Panc1 (cell line): Measurements from ENCODE around the gene MITF. TPM values are rescaled to one million over a fixed set of nuclear protein-coding genes. Genes with fewer than 3 reads are reported as not detected.

Experiments
- ATAC-seq: fragments of 200-7000 bp; cut with Tn5 transposase; 2 replicates; pipeline ENCODE4 v1.9.1; 2020; ENCODE audit warnings: mild to moderate bottlenecking, moderate library complexity
- BruUV-seq: library from RNA; stranded (reverse); fragments of 400-500 nt; replicated peaks from 2 replicates; lab custom pipeline; 2021; lab: Mats Ljungman, UMichigan
- CTCF ChIA-PET: fragments of 300-600 bp; sonication (Branson Sonifier 250); formaldehyde crosslinking; loops from one replicate; lab custom pipeline; 2022; ENCODE audit warnings: antibody characterized with exemption; lab: Charles Lee
- POLR2A ChIA-PET: fragments of 300-600 bp; sonication (Branson Sonifier 250); formaldehyde crosslinking; loops from one replicate; lab custom pipeline; 2022; ENCODE audit warnings: antibody characterized with exemption; lab: Charles Lee
- DNase-seq: peaks from one replicate; pipeline ENCODE4 v3.0.0-alpha.2; 2010; ENCODE audit warnings: low read depth, low spot score
- H3K27ac ChIP-seq: 2 replicates; pipeline ENCODE4 v1.5.1; 2011; ENCODE audit warnings: mild to moderate bottlenecking, low read length, inconsistent platforms
- H3K27me3 ChIP-seq: fragments of 200-500 bp; sonication (Bioruptor generic); 2 replicates; pipeline ENCODE4 v1.6.0; 2014; ENCODE audit warnings: low read length, inconsistent platforms; ENCODE audit not compliant: control insufficient read depth, insufficient read depth
- H3K36me3 ChIP-seq: fragments of 200-500 bp; sonication (Bioruptor generic); 2 replicates; pipeline ENCODE4 v1.5.1; 2014; ENCODE audit warnings: inconsistent platforms, mild to moderate bottlenecking, low read length, moderate library complexity; ENCODE audit not compliant: control insufficient read depth, insufficient read depth
- H3K4me1 ChIP-seq: 2 replicates; pipeline ENCODE4 v1.5.1; 2011; ENCODE audit warnings: inconsistent platforms, mild to moderate bottlenecking, low read length, moderate library complexity; ENCODE audit not compliant: control insufficient read depth, insufficient read depth
- H3K4me3 ChIP-seq, 2 experiments: 2 replicates each; pipeline ENCODE4 v1.5.1; 2011 to 2012; ENCODE audit warnings: low read depth in 2 of 2, low read length in 2 of 2, mild to moderate bottlenecking in 2 of 2, inconsistent platforms in 1 of 2, moderate library complexity in 1 of 2
- H3K9me3 ChIP-seq: fragments of 200-500 bp; sonication (Bioruptor generic); 2 replicates; pipeline ENCODE4 v1.5.1; 2014; ENCODE audit warnings: low read depth, mild to moderate bottlenecking, inconsistent platforms, low read length, moderate library complexity; ENCODE audit not compliant: control insufficient read depth, insufficient read depth
- POLR2AphosphoS5 ChIP-seq: IDR thresholded peaks from 2 replicates; pipeline ENCODE4 v1.6.1; 2012; ENCODE audit warnings: mild to moderate bottlenecking, low read depth, low read length, moderate library complexity
- SIN3A ChIP-seq: IDR thresholded peaks from 2 replicates; pipeline ENCODE4 v1.6.1; 2012; ENCODE audit warnings: low read depth, mild to moderate bottlenecking, low read length, moderate library complexity, borderline replicate concordance; ENCODE audit not compliant: insufficient read depth
- TCF7L2 ChIP-seq: IDR thresholded peaks from 2 replicates; pipeline ENCODE4 v1.6.1; 2011; ENCODE audit warnings: mild to moderate bottlenecking, low read depth, low read length, inconsistent platforms
- in situ Hi-C: cut with HindIII; loops from 2 replicates; pipeline ENCODE4 v1.10.0; 2016; ENCODE audit warnings: low sequenced_read_pairs, low pct_unique_long_range_greater_than_20kb
- intact Hi-C: fragments of 100-400 bp; cut with micrococcal nuclease; formaldehyde crosslinking; loops from one replicate; pipeline ENCODE4 v1.10.0; 2022; ENCODE audit not compliant: unreplicated experiment
- total RNA-seq: library from RNA; stranded (reverse); gene quantifications from one replicate; pipeline ENCODE4 v1.2.1, GENCODE V29; 2021; ENCODE audit not compliant: unreplicated experiment
- TF ChIP-seq, protein P1 (sequence below): fragments of 450-650 bp; IDR thresholded peaks from 2 replicates; pipeline ENCODE4 v1.5.1; 2017; ENCODE audit warnings: mild to moderate bottlenecking
- TF ChIP-seq, protein P2 (sequence below), 2 experiments: IDR thresholded peaks; 2 replicates each; pipeline ENCODE4 v1.6.1; 2011 to 2012; ENCODE audit warnings: low read depth in 2 of 2, control low read depth in 1 of 2, low read length in 1 of 2, mild to moderate bottlenecking in 1 of 2, moderate library complexity in 1 of 2; ENCODE audit not compliant: insufficient read depth in 1 of 2

MITF gene
- total RNA-seq, 1 experiment from 2014 or later: 10.8 TPM

DNA sequence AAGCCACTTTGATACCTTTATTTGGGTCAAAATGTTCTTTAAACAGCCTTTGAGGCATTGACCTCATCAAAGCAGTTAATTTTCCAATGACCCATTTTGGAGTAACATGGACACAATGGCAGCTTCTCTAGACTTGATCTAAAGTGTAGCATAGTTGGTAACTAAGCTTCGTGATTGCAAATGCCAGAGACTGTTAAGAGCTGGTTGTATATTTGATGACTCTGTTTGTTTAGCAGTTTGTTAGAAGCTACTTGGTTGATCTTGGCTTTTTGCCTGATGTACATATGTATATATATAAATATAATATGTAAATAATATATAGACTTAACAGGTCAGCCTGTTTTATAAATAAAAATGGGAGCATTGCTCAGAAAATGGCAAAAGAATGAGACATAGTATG lies 68.4 kb downstream of the MITF start:
- Histone ChIP-seq H3K4me1 (0 out of 2 replicates have a peak, but pooled peaks cover 2% of the 10 kb centered on the region), H3K27me3 (no peaks in the 10 kb centered on the region), H3K4me3 (no peak overlapping the region), H3K27ac (no peak overlapping the region), H3K9me3 (no peaks in the 10 kb centered on the region), H3K36me3 (no peaks in the 10 kb centered on the region)
- ATAC-seq: peak; percentile 68; the same call in 1 of the 2 replicates
- no peak for TF ChIP-seq SIN3A
- no peak for TF ChIP-seq POLR2AphosphoS5
- ChIA-PET CTCF (no interaction called here), POLR2A (no interaction called here)
- BruUV-seq: no TSS peak
- in situ Hi-C loops: no loop called here
- intact Hi-C loops: no loop called here
- DNase-seq: no peak

GRCh38 chr3:69809076-69809835 lies 70.0 kb downstream of the MITF start:
- CTCF ChIA-PET: no interaction called here
- H3K4me1 ChIP-seq: 0 out of 2 replicates have a peak, but pooled peaks cover 2% of the 10 kb centered on the region
- POLR2A ChIA-PET: no interaction called here
- ATAC-seq (no peak), DNase-seq (no peak)
- no TSS peak for BruUV-seq
- in situ Hi-C loops (no loop called here), intact Hi-C loops (no loop called here)
- H3K27ac ChIP-seq: no peak overlapping the region
- no peaks in the 10 kb centered on the region for H3K9me3 ChIP-seq
- no peak overlapping the region for H3K4me3 ChIP-seq
- TF ChIP-seq SIN3A: no peak
- H3K27me3 ChIP-seq: no peaks in the 10 kb centered on the region
- no peaks in the 10 kb centered on the region for H3K36me3 ChIP-seq

GRCh38 chr3:69811452-69812401 lies 72.5 kb downstream of the MITF start:
- DNase-seq (no peak), ATAC-seq (no peak)
- H3K4me3 ChIP-seq: no peak overlapping the region
- no peaks in the 10 kb centered on the region for H3K27me3 ChIP-seq
- TF ChIP-seq SIN3A: no peak
- TF ChIP-seq POLR2AphosphoS5: no peak
- no peak for TF ChIP-seq TCF7L2
- TF ChIP-seq, protein P1, sequence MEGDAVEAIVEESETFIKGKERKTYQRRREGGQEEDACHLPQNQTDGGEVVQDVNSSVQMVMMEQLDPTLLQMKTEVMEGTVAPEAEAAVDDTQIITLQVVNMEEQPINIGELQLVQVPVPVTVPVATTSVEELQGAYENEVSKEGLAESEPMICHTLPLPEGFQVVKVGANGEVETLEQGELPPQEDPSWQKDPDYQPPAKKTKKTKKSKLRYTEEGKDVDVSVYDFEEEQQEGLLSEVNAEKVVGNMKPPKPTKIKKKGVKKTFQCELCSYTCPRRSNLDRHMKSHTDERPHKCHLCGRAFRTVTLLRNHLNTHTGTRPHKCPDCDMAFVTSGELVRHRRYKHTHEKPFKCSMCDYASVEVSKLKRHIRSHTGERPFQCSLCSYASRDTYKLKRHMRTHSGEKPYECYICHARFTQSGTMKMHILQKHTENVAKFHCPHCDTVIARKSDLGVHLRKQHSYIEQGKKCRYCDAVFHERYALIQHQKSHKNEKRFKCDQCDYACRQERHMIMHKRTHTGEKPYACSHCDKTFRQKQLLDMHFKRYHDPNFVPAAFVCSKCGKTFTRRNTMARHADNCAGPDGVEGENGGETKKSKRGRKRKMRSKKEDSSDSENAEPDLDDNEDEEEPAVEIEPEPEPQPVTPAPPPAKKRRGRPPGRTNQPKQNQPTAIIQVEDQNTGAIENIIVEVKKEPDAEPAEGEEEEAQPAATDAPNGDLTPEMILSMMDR: no peak
- TF ChIP-seq, protein P2, sequence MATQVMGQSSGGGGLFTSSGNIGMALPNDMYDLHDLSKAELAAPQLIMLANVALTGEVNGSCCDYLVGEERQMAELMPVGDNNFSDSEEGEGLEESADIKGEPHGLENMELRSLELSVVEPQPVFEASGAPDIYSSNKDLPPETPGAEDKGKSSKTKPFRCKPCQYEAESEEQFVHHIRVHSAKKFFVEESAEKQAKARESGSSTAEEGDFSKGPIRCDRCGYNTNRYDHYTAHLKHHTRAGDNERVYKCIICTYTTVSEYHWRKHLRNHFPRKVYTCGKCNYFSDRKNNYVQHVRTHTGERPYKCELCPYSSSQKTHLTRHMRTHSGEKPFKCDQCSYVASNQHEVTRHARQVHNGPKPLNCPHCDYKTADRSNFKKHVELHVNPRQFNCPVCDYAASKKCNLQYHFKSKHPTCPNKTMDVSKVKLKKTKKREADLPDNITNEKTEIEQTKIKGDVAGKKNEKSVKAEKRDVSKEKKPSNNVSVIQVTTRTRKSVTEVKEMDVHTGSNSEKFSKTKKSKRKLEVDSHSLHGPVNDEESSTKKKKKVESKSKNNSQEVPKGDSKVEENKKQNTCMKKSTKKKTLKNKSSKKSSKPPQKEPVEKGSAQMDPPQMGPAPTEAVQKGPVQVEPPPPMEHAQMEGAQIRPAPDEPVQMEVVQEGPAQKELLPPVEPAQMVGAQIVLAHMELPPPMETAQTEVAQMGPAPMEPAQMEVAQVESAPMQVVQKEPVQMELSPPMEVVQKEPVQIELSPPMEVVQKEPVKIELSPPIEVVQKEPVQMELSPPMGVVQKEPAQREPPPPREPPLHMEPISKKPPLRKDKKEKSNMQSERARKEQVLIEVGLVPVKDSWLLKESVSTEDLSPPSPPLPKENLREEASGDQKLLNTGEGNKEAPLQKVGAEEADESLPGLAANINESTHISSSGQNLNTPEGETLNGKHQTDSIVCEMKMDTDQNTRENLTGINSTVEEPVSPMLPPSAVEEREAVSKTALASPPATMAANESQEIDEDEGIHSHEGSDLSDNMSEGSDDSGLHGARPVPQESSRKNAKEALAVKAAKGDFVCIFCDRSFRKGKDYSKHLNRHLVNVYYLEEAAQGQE (IDR thresholded peaks at IDR 0.05; ENCODE audit: insufficient read depth in 1 of 2, low read depth in 2 of 2, low read length in 1 of 2): no peak
- BruUV-seq: no TSS peak
- 0 out of 2 replicates have a peak, but pooled peaks cover 2% of the 10 kb centered on the region for H3K4me1 ChIP-seq
- no peak overlapping the region for H3K27ac ChIP-seq
- no peaks in the 10 kb centered on the region for H3K36me3 ChIP-seq
- intact Hi-C loops: no loop called here
- ChIA-PET POLR2A (no interaction called here), CTCF (no interaction called here)
- in situ Hi-C loops: no loop called here
- H3K9me3 ChIP-seq: no peaks in the 10 kb centered on the region
